ENCODE data around the gene DNAJC5. TPM values are rescaled to one million over a fixed set of nuclear protein-coding genes. Genes with fewer than 3 reads are reported as not detected.

The DNAJC5 gene
- total and polyA plus RNA-seq, 8 donors, result 20.1 to 31.5 (median 27.8) TPM

DNA sequence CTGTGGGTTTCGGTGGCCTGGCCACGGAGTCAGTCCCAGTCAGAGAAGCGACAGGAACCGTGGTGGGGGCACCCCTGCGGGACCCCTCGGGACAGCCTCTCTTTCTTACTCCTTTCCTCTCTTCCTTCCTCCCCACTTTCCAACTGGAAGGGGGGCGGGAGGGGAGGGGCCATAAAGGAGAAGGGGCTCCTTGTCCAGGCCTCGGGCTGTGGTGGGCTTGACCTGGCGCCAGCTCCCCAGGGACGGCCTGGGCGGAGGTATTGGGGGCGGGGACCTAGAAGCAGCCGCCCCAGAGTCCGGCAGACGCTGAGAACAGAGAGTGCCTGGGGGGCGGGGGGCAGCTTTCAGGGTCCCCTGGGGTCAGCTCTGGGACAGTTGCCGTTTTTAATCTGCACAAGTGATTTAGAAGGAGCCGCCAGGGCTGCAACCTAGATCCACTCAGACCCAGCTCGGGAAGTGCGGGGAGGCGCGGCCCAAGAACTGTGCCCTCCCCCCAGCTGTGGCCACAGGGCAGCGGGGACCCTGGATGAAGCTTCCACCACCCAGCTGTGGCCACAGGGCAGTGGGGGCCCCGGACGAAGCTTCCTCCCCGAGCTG lies 40.1 kb upstream of the DNAJC5 start:
- 4 to 6% methylated on average over 23 to 26 of the region's 26 CpGs for WGBS, 2 donors
- H3K27ac ChIP-seq, result peak overlapping the region in 2 of 4 donors; percentile 33 to 65
- TF ChIP-seq, protein P1, sequence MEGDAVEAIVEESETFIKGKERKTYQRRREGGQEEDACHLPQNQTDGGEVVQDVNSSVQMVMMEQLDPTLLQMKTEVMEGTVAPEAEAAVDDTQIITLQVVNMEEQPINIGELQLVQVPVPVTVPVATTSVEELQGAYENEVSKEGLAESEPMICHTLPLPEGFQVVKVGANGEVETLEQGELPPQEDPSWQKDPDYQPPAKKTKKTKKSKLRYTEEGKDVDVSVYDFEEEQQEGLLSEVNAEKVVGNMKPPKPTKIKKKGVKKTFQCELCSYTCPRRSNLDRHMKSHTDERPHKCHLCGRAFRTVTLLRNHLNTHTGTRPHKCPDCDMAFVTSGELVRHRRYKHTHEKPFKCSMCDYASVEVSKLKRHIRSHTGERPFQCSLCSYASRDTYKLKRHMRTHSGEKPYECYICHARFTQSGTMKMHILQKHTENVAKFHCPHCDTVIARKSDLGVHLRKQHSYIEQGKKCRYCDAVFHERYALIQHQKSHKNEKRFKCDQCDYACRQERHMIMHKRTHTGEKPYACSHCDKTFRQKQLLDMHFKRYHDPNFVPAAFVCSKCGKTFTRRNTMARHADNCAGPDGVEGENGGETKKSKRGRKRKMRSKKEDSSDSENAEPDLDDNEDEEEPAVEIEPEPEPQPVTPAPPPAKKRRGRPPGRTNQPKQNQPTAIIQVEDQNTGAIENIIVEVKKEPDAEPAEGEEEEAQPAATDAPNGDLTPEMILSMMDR (IDR thresholded peaks at IDR 0.05), result no peak
- no peaks in the 10 kb centered on the region for H3K9me3 ChIP-seq
- peaks cover 0 to 3% (median 0%) of the 10 kb centered on the region in 3 donors for H3K4me1 ChIP-seq
- ATAC-seq, result peak in 3 of 4 donors; percentile 6 to 17 (median 14)
- H3K4me3 ChIP-seq, result no peak overlapping the region
- no peaks in the 10 kb centered on the region for H3K36me3 ChIP-seq
- no peak for FAIRE-seq
- intact Hi-C loops (cut with DNase I), result no loop called here
- peak in 1 of 6 donors; percentile 33 for DNase-seq
- peaks cover 0 to 5% (median 0%) of the 10 kb centered on the region in 4 donors for H3K27me3 ChIP-seq

DNA sequence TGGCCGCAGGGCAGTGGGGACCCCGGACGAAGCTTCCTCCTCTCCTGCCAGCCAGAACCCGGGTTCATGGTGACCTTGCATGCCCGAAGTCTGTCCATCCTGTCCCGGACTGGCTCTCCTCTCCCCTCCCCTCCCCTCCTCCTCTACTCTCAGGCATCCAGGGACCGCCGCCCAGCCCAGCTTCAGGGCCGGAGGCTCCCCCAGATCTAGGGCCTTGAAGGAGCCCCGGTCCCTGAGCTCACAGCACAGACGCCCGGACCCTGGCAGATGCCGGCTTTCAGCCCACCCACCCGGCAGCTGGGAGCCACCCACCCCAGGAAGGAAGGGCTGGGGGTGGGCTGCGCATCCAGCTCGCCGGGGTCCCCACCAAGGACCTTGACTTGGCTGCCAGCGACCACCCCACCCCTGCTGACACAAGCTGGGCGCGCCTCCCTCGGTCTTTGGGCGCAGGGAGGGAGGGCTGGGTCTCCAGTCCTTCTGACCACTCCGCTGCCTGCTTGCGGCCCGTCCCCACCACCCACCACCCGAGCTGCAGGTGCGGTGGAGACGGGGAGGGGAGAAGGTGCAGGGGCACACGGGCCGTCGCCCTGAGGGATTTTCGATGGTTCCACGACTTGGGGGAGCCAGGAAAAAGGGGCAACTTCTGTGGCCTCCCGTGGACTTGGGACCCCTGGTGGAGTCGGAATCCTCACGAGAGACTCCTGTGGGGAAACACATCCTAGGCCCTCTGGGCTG lies 39.4 kb upstream of the DNAJC5 start:
- Histone ChIP-seq H3K27ac (no peak overlapping the region), H3K9me3 (no peaks in the 10 kb centered on the region), H3K4me3 (no peak overlapping the region), H3K36me3 (no peaks in the 10 kb centered on the region), H3K4me1 (peaks cover 0 to 3% (median 0%) of the 10 kb centered on the region in 3 donors), H3K27me3 (peaks cover 0 to 5% (median 0%) of the 10 kb centered on the region in 4 donors)
- intact Hi-C loops (cut with DNase I), result no loop called here
- FAIRE-seq (no peak), ATAC-seq (peak in 2 of 4 donors; percentile 4), DNase-seq (no peak)
- WGBS, 2 donors, result 7 to 9% methylated on average over 32 to 36 of the region's 36 CpGs
- TF ChIP-seq, protein P1 (IDR thresholded peaks at IDR 0.05), result no peak

DNA sequence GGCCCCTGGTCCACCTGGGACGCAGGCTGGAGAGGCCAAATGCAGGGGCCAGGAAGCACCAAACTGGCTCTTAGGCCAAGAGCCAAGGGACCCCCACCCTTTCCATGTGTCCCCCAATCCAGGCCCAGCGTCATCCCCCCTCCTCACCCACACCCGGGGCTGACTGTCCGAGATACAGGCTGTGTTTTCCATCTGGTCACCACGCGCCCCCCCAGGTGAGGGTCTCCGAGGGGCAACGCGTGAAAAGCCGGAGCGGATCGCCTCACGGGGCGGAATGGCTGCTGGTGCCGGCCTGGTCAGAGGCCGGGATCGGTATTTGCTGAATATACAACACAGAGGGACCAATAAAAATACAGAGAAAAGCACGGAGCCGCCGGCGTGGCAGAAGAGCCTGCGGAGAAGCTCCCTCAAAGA lies 38.8 kb upstream of the DNAJC5 start:
- DNase-seq, result no peak
- no peak overlapping the region for H3K4me3 ChIP-seq
- no peak for ATAC-seq
- peaks cover 0 to 5% (median 0%) of the 10 kb centered on the region in 4 donors for H3K27me3 ChIP-seq
- no peak for FAIRE-seq
- no peaks in the 10 kb centered on the region for H3K36me3 ChIP-seq
- intact Hi-C loops (cut with DNase I), result no loop called here
- peaks cover 0 to 3% (median 0%) of the 10 kb centered on the region in 3 donors for H3K4me1 ChIP-seq
- H3K9me3 ChIP-seq, result no peaks in the 10 kb centered on the region
- 27 to 29% methylated on average over 22 of the region's 22 CpGs for WGBS, 2 donors
- TF ChIP-seq, protein P1 (IDR thresholded peaks at IDR 0.05), result no peak
- no peak overlapping the region for H3K27ac ChIP-seq

DNA sequence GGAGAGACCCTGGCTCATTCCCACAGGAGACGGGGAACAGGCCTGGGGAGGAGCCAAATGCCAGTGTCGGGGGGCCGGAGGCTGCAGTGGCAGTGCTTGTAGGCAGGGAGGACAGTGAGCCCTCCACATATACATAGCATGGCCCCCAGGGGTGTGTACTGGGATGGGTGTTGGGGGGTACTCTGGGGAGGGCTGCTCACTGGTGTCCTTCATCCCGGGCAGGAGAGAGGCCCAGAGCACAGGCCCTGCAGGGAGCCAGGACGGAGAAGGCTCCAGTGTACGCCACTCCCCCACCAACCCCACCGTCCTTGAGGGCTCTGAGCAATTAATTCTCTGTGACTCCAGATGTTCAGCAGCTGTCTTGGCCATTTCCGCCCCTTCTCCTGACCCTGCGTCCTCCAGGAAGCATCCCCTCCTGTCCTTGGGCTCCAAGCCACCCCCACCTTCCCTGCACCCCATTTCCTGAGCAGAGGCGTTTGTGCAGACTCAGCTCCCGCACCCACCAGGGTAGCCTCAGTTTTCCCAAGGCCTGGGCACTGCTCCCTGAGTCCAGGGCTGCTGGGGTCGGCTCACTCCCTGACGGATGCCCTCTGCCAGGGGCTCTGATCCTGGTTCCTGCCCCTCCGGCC lies 37.0 kb upstream of the DNAJC5 start:
- peak in 1 of 4 donors; percentile 24 for ATAC-seq
- H3K9me3 ChIP-seq, result no peaks in the 10 kb centered on the region
- H3K4me3 ChIP-seq, result no peak overlapping the region
- TF ChIP-seq, protein P1 (IDR thresholded peaks at IDR 0.05), result no peak
- H3K36me3 ChIP-seq, result peaks cover 0 to 5% (median 0%) of the 10 kb centered on the region in 3 donors
- DNase-seq, result peak in 1 of 6 donors; percentile 35
- no peak overlapping the region for H3K27ac ChIP-seq
- no peak for FAIRE-seq
- peaks cover 0 to 3% (median 0%) of the 10 kb centered on the region in 3 donors for H3K4me1 ChIP-seq
- H3K27me3 ChIP-seq, result peaks cover 0 to 5% (median 0%) of the 10 kb centered on the region in 4 donors
- 7% methylated on average over 14 of the region's 14 CpGs for WGBS, 2 donors
- intact Hi-C loops (cut with DNase I), result no loop called here
